Breast epithelium (tissue), 4 donors: ENCODE data around the gene SIGLEC14. TPM values are rescaled to one million over a fixed set of nuclear protein-coding genes. Genes with fewer than 3 reads are reported as not detected.

Source experiments
- DNase-seq, 2 donors: peaks; one replicate each; pipeline ENCODE4 v3.0.0-alpha.2; 2019; ENCODE audit warnings: low spot score in 2 of 2
- H3K27ac ChIP-seq, 2 donors: fragments of 200-600 bp; sonication (generic) in 1 of 2; one replicate each; pipeline ENCODE4 v1.5.1; 2016 to 2019; ENCODE audit warnings: mild to moderate bottlenecking in 1 of 2
- H3K27me3 ChIP-seq, 2 donors: fragments of 200-600 bp; sonication (generic) in 1 of 2; one replicate each; pipeline versions ENCODE4 v1.5.1 to v1.6.0; 2017 to 2019; ENCODE audit warnings: control low read depth in 1 of 2, mild to moderate bottlenecking in 1 of 2
- H3K36me3 ChIP-seq: fragments of 200-600 bp; one replicate; pipeline ENCODE4 v1.5.1; 2019
- H3K4me1 ChIP-seq, 2 donors: fragments of 200-600 bp; sonication (generic); one replicate each; pipeline ENCODE4 v1.5.1; 2016 to 2019; ENCODE audit warnings: control low read depth in 1 of 2
- H3K4me3 ChIP-seq, 3 donors: fragments of 200-600 bp; sonication (generic); 1 replicate in 2 of 3; 2 replicates in 1 of 3; pipeline ENCODE4 v1.5.1; 2016 to 2019; ENCODE audit warnings: mild to moderate bottlenecking in 3 of 3, moderate library complexity in 2 of 3
- H3K9me3 ChIP-seq, 2 donors: fragments of 200-600 bp; sonication (generic) in 1 of 2; one replicate each; pipeline ENCODE4 v1.5.1; 2016 to 2019; ENCODE audit warnings: control low read depth in 1 of 2
- CTCF ChIP-seq, 3 donors: fragments of 450-650 bp; IDR thresholded peaks; one replicate each; pipeline ENCODE4 v1.5.1; 2016 to 2017; ENCODE audit warnings: antibody characterized with exemption in 3 of 3, mild to moderate bottlenecking in 3 of 3, moderate library complexity in 3 of 3
- POLR2A ChIP-seq: fragments of 450-650 bp; IDR thresholded peaks from one replicate; pipeline ENCODE4 v1.6.1; 2016; ENCODE audit warnings: antibody characterized with exemption, mild to moderate bottlenecking, moderate library complexity
- POLR2AphosphoS5 ChIP-seq, 3 donors: sonication (generic); formaldehyde crosslinking; IDR thresholded peaks; one replicate each; pipeline ENCODE4 v1.6.1; 2017; ENCODE audit warnings: antibody characterized with exemption in 3 of 3
- intact Hi-C: fragments of 100-400 bp; cut with DNase I; formaldehyde crosslinking; loops from one replicate; pipeline ENCODE4 v1.15.1; 2023; ENCODE audit warnings: low total_unique reads
- total RNA-seq, 3 donors: library from RNA; depleted of rRNA; stranded (reverse); fragments of >200 nt; gene quantifications; one replicate each; pipeline ENCODE4 v1.1.0, GENCODE V29; 2016

SIGLEC14 gene
- total RNA-seq, 3 donors from 2014 or later = 2.0 to 5.9 TPM; not detected in 1

- Histone ChIP-seq H3K9me3 (no peaks in the 10 kb centered on the region), H3K27ac (no peak overlapping the region), H3K4me1 (no peaks in the 10 kb centered on the region), H3K27me3 (peaks cover 0 to 27% of the 10 kb centered on the region in 2 donors), H3K36me3 (no peaks in the 10 kb centered on the region), H3K4me3 (no peak overlapping the region)
- TF ChIP-seq POLR2AphosphoS5 (IDR thresholded peaks at IDR 0.05) (no peak), POLR2A (no peak), CTCF (IDR thresholded peaks at IDR 0.05) (no peak)
- intact Hi-C loops = no loop called here
- DNase-seq = no peak
These were observed 18.4 kb upstream of the SIGLEC14 start for GRCh38 chr19:51664997-51665396.

- DNase-seq = no peak
- Histone ChIP-seq H3K4me1 (no peaks in the 10 kb centered on the region), H3K36me3 (no peaks in the 10 kb centered on the region), H3K4me3 (no peak overlapping the region), H3K27me3 (peaks cover 0 to 27% of the 10 kb centered on the region in 2 donors), H3K27ac (no peak overlapping the region), H3K9me3 (no peaks in the 10 kb centered on the region)
- intact Hi-C loops = no loop called here
- TF ChIP-seq POLR2AphosphoS5 (IDR thresholded peaks at IDR 0.05) (no peak), CTCF (IDR thresholded peaks at IDR 0.05) (no peak), POLR2A (no peak)
These were observed 17.5 kb upstream of the SIGLEC14 start for GRCh38 chr19:51664131-51664530.

- TF ChIP-seq CTCF (IDR thresholded peaks at IDR 0.05) (no peak), POLR2AphosphoS5 (IDR thresholded peaks at IDR 0.05) (no peak), POLR2A (no peak)
- intact Hi-C loops = no loop called here
- Histone ChIP-seq H3K9me3 (no peaks in the 10 kb centered on the region), H3K27me3 (peaks cover 0 to 27% of the 10 kb centered on the region in 2 donors), H3K4me3 (no peak overlapping the region), H3K36me3 (no peaks in the 10 kb centered on the region), H3K27ac (no peak overlapping the region), H3K4me1 (no peaks in the 10 kb centered on the region)
- no peak for DNase-seq
These were observed 17.0 kb upstream of the SIGLEC14 start for GRCh38 chr19:51663650-51664049.

GRCh38 chr19:51660975-51661600 is 14.5 kb upstream of the SIGLEC14 start:
- Histone ChIP-seq H3K36me3 (no peaks in the 10 kb centered on the region), H3K27ac (no peak overlapping the region), H3K27me3 (peaks cover 0 to 27% of the 10 kb centered on the region in 2 donors), H3K4me1 (no peaks in the 10 kb centered on the region), H3K4me3 (no peak overlapping the region), H3K9me3 (no peaks in the 10 kb centered on the region)
- DNase-seq = peak in 1 of 2 donors; percentile 49
- TF ChIP-seq POLR2AphosphoS5 (IDR thresholded peaks at IDR 0.05) = no peak
- TF ChIP-seq CTCF (IDR thresholded peaks at IDR 0.05) = peak in 2 of 3 donors; percentile 28 to 48
- intact Hi-C loops = no loop called here

- Histone ChIP-seq H3K4me3 (no peak overlapping the region), H3K27me3 (peaks cover 0 to 7% of the 10 kb centered on the region in 2 donors), H3K9me3 (no peaks in the 10 kb centered on the region), H3K4me1 (no peaks in the 10 kb centered on the region), H3K27ac (no peak overlapping the region), H3K36me3 (no peaks in the 10 kb centered on the region)
- intact Hi-C loops = loop anchor here (5.0 kb wide), 1 partner anchor 753 kb away; no protein-coding TSS in a partner anchor
- no peak for DNase-seq
- TF ChIP-seq CTCF (IDR thresholded peaks at IDR 0.05) (no peak), POLR2AphosphoS5 (IDR thresholded peaks at IDR 0.05) (no peak), POLR2A (no peak)
These were observed 8.2 kb upstream of the SIGLEC14 start for GRCh38 chr19:51654783-51655182.
